OCI-LY1 (cell line): ENCODE results near the gene CYP4F11.

ENCODE experiments used
- H2AFZ ChIP-seq: fragments of 200-600 bp; sonication (generic), shearing (Covaris generic); 2 replicates; pipeline ENCODE4 v1.6.0; 2014; ENCODE audit warnings: antibody characterized with exemption, mild to moderate bottlenecking, low read length
- H3F3A ChIP-seq: fragments of 200-600 bp; sonication (generic), shearing (Covaris generic); 2 replicates; pipeline ENCODE4 v1.6.0; 2014; ENCODE audit warnings: mild to moderate bottlenecking, antibody characterized with exemption, low read length, moderate library complexity; ENCODE audit not compliant: insufficient read depth
- H3K27ac ChIP-seq: fragments of 200-600 bp; sonication (generic); 2 replicates; pipeline ENCODE4 v1.5.1; 2014; ENCODE audit warnings: low read length, mixed run types, mild to moderate bottlenecking, low read depth; ENCODE audit not compliant: poor library complexity, severe bottlenecking
- H3K27me3 ChIP-seq: fragments of 200-600 bp; sonication (generic); 2 replicates; pipeline ENCODE4 v1.6.0; 2014; ENCODE audit warnings: antibody characterized with exemption, mild to moderate bottlenecking, low read length, moderate library complexity; ENCODE audit not compliant: insufficient read depth
- H3K36me3 ChIP-seq: fragments of 200-600 bp; sonication (generic); 2 replicates; pipeline ENCODE4 v1.6.1; 2014; ENCODE audit warnings: mild to moderate bottlenecking, antibody characterized with exemption, low read length, moderate library complexity, mixed read lengths; ENCODE audit not compliant: insufficient read depth
- H3K4me1 ChIP-seq: fragments of 200-600 bp; sonication (generic); 2 replicates; pipeline ENCODE4 v1.5.1; 2014; ENCODE audit warnings: mild to moderate bottlenecking, low read length, moderate library complexity; ENCODE audit not compliant: insufficient read depth, severe bottlenecking
- H3K4me2 ChIP-seq: fragments of 200-600 bp; sonication (generic), shearing (Covaris generic); 2 replicates; pipeline ENCODE4 v1.6.1; 2014; ENCODE audit warnings: low read length
- H3K4me3 ChIP-seq: fragments of 200-600 bp; sonication (generic); 2 replicates; pipeline ENCODE4 v1.5.1; 2014; ENCODE audit warnings: low read length, low read depth, mild to moderate bottlenecking, mixed read lengths; ENCODE audit not compliant: poor library complexity, severe bottlenecking
- H3K79me2 ChIP-seq: fragments of 200-600 bp; shearing (Covaris generic); 2 replicates; pipeline ENCODE4 v1.6.1; 2016; ENCODE audit warnings: mixed run types, low read length, mixed read lengths; ENCODE audit not compliant: insufficient read depth
- H3K9ac ChIP-seq: fragments of 200-600 bp; sonication (generic), shearing (Covaris generic); 2 replicates; pipeline ENCODE4 v1.6.1; 2014; ENCODE audit warnings: mild to moderate bottlenecking, low read length, mixed read lengths
- H3K9me2 ChIP-seq: fragments of 200-600 bp; sonication (generic), shearing (Covaris generic); 2 replicates; pipeline ENCODE4 v1.6.1; 2014; ENCODE audit warnings: low read depth, mild to moderate bottlenecking, low read length, mixed read lengths
- H3K9me3 ChIP-seq: fragments of 200-600 bp; shearing (Covaris generic); 2 replicates; pipeline ENCODE4 v1.6.1; 2014; ENCODE audit warnings: low read length, mixed read lengths
- H4K20me1 ChIP-seq: fragments of 200-600 bp; sonication (generic), shearing (Covaris generic); 2 replicates; pipeline ENCODE4 v1.6.0; 2016; ENCODE audit warnings: mild to moderate bottlenecking, low read length; ENCODE audit not compliant: insufficient read depth
- EZH2 ChIP-seq: fragments of 200-600 bp; sonication (generic), shearing (Covaris generic); IDR thresholded peaks from 2 replicates; pipeline ENCODE4 v1.8.0; 2017; ENCODE audit warnings: borderline replicate concordance, mixed run types, mild to moderate bottlenecking, antibody characterized with exemption, low read length, moderate library complexity, mixed read lengths
- TF ChIP-seq, protein P1 (sequence below): fragments of 200-600 bp; sonication (generic), shearing (Covaris generic); IDR thresholded peaks from 2 replicates; pipeline ENCODE4 v1.5.1; 2017; ENCODE audit warnings: mild to moderate bottlenecking, antibody characterized with exemption, low read length, moderate library complexity, mixed read lengths

CYP4F11 gene, protein sequence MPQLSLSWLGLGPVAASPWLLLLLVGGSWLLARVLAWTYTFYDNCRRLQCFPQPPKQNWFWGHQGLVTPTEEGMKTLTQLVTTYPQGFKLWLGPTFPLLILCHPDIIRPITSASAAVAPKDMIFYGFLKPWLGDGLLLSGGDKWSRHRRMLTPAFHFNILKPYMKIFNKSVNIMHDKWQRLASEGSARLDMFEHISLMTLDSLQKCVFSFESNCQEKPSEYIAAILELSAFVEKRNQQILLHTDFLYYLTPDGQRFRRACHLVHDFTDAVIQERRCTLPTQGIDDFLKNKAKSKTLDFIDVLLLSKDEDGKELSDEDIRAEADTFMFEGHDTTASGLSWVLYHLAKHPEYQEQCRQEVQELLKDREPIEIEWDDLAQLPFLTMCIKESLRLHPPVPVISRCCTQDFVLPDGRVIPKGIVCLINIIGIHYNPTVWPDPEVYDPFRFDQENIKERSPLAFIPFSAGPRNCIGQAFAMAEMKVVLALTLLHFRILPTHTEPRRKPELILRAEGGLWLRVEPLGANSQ

DNA sequence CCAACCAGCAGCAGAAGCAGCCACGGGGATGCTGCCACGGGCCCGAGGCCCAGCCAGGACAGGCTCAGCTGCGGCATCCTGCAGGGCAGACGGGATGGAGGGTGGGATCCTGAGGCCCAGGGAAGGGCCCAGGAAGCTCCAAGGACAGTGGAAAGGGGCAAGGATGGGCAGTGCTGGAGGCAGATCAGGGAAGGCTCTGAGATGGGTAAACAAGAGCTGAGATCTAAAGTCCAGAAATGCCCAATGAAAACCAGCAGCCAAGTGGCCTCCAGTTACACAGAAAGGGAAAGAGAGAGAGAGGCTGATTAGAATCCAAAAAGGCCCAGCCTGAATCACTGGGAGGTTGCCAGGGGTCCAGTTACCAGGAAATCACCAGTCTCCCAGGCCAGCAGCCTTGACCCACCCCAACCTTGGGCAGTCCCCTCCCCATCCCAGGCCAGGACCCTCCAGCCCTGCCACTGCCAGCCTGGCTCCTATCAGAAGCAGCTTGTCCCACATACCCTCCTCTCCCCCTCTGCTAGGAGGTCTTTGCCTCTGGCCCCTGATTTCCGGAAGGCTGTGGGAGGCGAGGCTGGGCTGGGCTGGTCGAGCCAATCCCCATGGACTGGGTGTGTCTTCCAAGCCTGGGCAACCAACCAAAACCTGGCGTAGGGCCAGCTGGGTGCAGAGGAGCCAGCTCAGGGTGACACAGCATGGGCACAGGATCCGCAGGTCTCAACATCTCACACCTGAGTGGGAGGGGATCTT is at the start of gene CYP4F11:
Gene CYP4F11, minus strand, starts transcription at position 198 of the 747 bp plus-strand sequence. Its CDS starts 121 bp downstream, at position 77.
- Histone ChIP-seq H2AFZ (no peak within 1 kb of the TSS), H3K79me2 (no peaks in the 10 kb centered on the region), H3K9ac (no peak within 1 kb of the TSS), H3K4me2 (no peak within 1 kb of the TSS), H3K36me3 (no peaks in the 10 kb centered on the region), H3K9me2 (no peaks in the 10 kb centered on the region), H3K4me1 (no peaks in the 10 kb centered on the region), H3K9me3 (no peaks in the 10 kb centered on the region), H3K27ac (no peak within 1 kb of the TSS), H3K4me3 (no peak within 1 kb of the TSS), H3K27me3 (no peaks in the 10 kb centered on the region), H3F3A (no peaks in the 10 kb centered on the region), H4K20me1 (no peaks in the 10 kb centered on the region)
- TF ChIP-seq EZH2: no peak
- TF ChIP-seq, protein P1, sequence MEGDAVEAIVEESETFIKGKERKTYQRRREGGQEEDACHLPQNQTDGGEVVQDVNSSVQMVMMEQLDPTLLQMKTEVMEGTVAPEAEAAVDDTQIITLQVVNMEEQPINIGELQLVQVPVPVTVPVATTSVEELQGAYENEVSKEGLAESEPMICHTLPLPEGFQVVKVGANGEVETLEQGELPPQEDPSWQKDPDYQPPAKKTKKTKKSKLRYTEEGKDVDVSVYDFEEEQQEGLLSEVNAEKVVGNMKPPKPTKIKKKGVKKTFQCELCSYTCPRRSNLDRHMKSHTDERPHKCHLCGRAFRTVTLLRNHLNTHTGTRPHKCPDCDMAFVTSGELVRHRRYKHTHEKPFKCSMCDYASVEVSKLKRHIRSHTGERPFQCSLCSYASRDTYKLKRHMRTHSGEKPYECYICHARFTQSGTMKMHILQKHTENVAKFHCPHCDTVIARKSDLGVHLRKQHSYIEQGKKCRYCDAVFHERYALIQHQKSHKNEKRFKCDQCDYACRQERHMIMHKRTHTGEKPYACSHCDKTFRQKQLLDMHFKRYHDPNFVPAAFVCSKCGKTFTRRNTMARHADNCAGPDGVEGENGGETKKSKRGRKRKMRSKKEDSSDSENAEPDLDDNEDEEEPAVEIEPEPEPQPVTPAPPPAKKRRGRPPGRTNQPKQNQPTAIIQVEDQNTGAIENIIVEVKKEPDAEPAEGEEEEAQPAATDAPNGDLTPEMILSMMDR: no peak

DNA sequence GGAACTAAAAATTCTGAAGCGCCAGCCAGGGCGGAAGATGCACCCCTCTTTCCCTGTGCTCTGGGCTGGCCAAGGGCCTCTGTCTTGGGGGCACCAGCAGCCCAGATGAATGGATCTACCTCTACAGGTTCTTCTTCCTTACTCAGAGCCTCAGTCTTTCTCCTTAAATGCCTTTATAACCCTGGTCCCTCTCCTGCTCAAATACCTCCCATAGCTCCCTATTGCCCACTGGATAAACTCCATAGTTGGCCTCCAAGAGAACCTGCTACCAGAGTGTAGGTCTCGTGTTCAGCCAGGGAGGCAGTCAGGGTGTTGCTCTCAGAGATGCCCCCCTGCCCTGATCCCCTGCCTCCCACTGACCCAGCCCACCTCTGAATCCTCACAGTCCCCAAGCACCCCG is 45.0 kb upstream of the CYP4F11 start:
- Histone ChIP-seq H3K36me3 (no peaks in the 10 kb centered on the region), H2AFZ (no peak overlapping the region), H3K4me3 (no peak overlapping the region), H3K9me2 (no peaks in the 10 kb centered on the region), H3K27me3 (no peaks in the 10 kb centered on the region), H3K9ac (no peak overlapping the region), H3F3A (no peaks in the 10 kb centered on the region), H3K4me1 (no peaks in the 10 kb centered on the region), H3K9me3 (peaks cover 5% of the 10 kb centered on the region; the same call in 1 of the 2 replicates), H3K79me2 (no peaks in the 10 kb centered on the region), H4K20me1 (no peaks in the 10 kb centered on the region), H3K27ac (no peak overlapping the region), H3K4me2 (no peak overlapping the region)
- TF ChIP-seq EZH2: no peak

DNA sequence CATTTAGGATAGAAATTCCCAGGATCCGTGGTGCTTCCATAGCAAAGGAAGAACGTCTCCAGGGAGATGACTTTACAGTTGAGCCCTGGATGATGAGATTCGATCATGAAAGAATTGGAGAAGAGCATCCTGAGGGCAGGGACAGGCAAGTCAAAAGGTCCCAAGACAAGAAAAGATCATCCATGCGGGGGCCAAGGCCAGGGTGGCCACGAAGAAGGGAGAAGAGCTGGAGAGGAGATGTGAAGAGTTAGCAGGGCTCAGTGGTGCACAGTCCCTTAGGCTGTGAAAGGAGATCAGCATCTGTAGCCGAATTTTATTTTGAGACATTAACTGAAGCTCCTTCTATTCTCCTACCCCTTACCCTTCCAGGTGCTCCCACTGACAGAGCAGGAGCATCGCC is 43.4 kb upstream of the CYP4F11 start:
- TF ChIP-seq EZH2: no peak
- TF ChIP-seq, protein P1: no peak
- H3K4me3 ChIP-seq: no peak overlapping the region
- no peaks in the 10 kb centered on the region for H3K9me2 ChIP-seq
- no peak overlapping the region for H3K4me2 ChIP-seq
- H3K9ac ChIP-seq: no peak overlapping the region
- H3K9me3 ChIP-seq: peaks cover under 1% of the 10 kb centered on the region; the same call in 1 of the 2 replicates
- H2AFZ ChIP-seq: no peak overlapping the region
- no peaks in the 10 kb centered on the region for H4K20me1 ChIP-seq
- H3K4me1 ChIP-seq: no peaks in the 10 kb centered on the region
- no peaks in the 10 kb centered on the region for H3K79me2 ChIP-seq
- no peaks in the 10 kb centered on the region for H3K27me3 ChIP-seq
- no peak overlapping the region for H3K27ac ChIP-seq
- H3F3A ChIP-seq: no peaks in the 10 kb centered on the region
- H3K36me3 ChIP-seq: no peaks in the 10 kb centered on the region
